Measurements from ENCODE around the gene FLOT2.

Gene FLOT2

DNA sequence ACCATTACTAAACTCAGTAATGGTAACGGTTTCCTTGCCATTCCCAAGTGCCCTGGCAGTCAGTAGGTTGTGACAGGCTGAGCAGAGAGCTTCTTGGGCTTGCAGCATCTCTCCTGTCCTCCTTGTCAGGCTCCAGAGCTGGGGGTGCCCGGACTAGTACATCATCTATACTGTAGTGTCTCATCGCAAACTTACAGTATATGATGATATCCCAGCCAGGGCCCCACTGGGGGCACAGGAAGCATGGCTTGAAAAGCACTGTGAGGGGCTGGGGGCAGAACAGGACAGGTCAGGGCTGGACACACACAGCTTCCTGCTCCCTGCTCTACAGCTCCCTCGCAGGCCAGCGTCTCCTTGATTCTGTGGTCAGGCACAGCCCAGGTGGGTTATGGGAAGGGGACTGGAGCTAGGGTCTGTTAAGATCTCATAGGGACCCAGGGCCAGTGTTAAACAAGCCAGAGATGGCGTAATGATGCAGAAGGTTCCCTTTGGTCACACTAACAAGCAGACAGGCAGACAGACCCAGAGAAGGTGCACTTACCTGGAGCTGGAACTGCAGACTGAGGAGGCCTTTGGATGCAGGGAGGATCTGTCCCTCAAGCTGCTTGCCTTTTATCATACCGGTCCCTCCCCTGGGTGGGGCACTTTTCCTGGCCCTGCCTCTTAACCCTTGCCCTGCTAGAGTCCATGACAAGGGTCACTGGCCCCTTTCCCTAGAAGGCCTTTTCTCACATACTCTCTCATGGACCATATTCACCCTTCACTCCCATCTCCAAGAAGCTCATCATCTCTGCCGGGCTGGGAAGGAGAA is 35.9 kb downstream of the FLOT2 start:
- TF ChIP-seq, protein P1, sequence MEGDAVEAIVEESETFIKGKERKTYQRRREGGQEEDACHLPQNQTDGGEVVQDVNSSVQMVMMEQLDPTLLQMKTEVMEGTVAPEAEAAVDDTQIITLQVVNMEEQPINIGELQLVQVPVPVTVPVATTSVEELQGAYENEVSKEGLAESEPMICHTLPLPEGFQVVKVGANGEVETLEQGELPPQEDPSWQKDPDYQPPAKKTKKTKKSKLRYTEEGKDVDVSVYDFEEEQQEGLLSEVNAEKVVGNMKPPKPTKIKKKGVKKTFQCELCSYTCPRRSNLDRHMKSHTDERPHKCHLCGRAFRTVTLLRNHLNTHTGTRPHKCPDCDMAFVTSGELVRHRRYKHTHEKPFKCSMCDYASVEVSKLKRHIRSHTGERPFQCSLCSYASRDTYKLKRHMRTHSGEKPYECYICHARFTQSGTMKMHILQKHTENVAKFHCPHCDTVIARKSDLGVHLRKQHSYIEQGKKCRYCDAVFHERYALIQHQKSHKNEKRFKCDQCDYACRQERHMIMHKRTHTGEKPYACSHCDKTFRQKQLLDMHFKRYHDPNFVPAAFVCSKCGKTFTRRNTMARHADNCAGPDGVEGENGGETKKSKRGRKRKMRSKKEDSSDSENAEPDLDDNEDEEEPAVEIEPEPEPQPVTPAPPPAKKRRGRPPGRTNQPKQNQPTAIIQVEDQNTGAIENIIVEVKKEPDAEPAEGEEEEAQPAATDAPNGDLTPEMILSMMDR (conservative IDR thresholded peaks at IDR 0.05; ENCODE audit: low read depth, low read length), result no peak
- DNase-seq (ENCODE audit: low read depth), result no peak

DNA sequence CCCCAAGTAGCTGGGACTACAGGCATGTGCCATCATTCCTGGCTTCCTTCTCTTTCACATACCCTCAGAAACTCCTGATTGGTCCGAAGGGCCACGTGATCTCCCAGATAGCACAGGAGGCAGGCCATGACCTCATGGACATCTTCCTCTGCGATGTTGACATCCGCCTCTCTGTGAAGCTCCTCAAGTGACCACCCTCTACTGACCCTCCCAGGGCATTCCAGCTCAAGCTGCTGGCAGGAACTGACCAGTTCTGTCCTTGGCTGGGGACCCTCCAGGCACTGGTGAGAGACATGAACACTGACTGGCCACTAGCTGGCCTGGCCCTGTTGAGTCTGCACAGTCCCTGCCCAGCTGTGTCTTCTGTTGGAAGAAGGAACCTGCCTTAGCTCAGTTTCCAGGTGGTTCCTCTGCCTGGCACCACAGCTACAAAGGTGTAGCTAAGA is 37.1 kb downstream of the FLOT2 start:
- TF ChIP-seq, protein P1 (conservative IDR thresholded peaks at IDR 0.05; ENCODE audit: low read depth, low read length), result no peak
- no peak overlapping the region for H3K4me3 ChIP-seq (ENCODE audit: low read length)
- DNase-seq (ENCODE audit: low read depth), result no peak

More for the DNA sequence above, 35.9 kb downstream of the FLOT2 start:
- H3K4me3 ChIP-seq (ENCODE audit: low read length), result no peak overlapping the region

DNA sequence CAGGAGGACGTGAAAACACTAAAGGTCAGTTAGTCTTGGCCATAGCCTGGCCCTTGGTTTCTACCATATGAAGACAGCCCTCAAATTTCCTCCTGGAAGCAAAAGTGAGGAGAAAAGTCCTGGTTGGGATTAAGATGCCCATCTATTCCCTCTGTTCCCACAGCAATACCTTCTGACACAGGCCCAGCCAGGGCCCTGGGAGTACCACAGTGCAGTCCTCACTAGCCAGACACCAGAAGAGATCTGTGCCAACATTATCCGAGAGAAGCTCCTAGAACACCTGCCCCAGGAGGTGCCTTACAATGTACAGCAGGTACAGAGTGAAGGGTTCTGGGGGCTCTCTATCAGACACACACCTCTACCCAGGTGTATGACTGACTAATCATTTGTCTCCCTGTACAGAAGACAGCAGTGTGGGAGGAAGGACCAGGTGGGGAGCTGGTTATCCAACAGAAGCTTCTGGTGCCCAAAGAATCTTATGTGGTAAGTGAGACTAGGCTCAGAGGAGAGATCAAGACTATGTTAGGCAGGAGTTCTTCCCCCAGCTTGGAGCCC is 38.7 kb downstream of the FLOT2 start:
- DNase-seq (ENCODE audit: low read depth), result no peak
- H3K4me3 ChIP-seq (ENCODE audit: low read length), result no peak overlapping the region
- TF ChIP-seq, protein P1 (conservative IDR thresholded peaks at IDR 0.05; ENCODE audit: low read depth, low read length), result no peak

DNA sequence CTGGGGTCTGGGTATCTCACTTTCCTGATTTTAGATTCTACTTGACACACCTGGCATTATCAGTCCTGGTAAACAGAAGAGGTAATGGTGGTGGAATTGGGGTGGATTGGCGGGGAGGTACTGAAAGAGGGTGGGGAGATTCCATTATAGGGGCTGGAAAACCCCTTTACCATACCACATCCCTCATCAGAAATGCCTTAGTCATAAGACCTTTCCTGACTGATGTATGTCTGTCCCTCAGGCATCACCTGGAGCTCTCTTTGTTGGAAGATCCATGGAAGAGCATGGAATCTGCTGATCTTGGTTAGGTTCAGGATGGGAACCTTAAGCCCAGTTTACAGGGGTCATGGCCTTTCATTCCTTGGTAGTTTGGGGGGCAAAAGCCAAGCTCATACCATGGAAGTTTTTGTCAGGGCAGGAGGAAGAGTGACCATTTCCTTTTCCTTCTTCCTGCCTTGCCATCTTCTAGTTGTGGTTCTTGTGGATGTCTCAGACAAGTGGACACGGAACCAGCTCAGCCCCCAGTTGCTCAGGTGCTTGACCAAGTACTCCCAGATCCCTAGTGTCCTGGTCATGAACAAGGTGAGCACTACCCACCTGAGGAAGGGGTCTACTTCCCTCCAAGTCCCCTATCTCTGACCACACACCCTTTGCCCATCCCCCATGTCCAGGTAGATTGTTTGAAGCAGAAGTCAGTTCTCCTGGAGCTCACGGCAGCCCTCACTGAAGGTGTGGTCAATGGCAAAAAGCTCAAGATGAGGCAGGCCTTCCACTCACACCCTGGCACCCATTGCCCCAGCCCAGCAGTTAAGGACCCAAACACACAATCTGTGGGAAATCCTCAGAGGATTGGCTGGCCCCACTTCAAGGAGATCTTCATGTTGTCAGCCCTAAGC is 39.4 kb downstream of the FLOT2 start:
- no peak for DNase-seq (ENCODE audit: low read depth)
- H3K4me3 ChIP-seq (ENCODE audit: low read length), result no peak overlapping the region
- TF ChIP-seq, protein P1 (conservative IDR thresholded peaks at IDR 0.05; ENCODE audit: low read depth, low read length), result no peak

DNA sequence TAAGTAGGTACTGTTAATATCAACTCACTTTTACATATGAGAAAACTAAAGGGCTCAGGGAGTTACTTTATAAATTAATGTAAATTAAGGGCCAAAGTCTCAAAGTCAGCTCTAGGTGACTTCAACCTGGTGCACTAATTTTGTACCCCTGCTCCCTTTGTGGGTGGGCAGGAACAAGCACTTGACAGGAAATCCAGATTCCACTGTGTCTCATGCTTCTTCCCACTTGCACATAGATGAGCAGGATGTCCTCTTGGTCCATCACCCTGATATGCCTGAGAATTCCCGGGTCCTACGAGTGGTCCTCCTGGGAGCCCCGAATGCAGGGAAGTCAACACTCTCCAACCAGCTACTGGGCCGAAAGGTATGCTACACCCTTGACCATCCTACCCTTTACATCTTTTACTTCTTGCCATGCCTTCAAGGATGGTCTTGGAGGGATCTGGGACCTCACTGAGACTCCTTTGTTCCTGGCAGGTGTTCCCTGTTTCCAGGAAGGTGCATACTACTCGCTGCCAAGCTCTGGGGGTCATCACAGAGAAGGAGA is 41.4 kb downstream of the FLOT2 start:
- TF ChIP-seq, protein P1 (conservative IDR thresholded peaks at IDR 0.05; ENCODE audit: low read depth, low read length), result no peak

DNA sequence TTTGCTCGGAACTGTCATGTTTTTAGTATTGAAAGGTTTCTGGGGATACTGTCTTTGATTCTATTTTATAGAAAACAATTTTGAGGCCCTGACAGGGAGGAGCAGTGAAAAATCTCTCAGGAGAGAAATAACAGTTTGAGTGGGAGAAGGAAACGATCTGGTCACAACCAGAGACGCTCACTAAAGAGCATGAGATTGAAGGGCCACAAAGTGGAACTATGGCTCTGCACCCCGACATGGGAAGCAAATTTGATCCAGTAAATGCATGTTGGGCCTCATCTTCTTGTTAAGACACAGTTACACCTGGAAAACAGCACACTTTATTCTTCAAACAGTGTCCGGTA is 42.2 kb downstream of the FLOT2 start:
- TF ChIP-seq, protein P1 (conservative IDR thresholded peaks at IDR 0.05; ENCODE audit: low read depth, low read length), result no peak
- H3K4me3 ChIP-seq (ENCODE audit: low read length), result peak overlapping the region; percentile 90
- no peak for DNase-seq (ENCODE audit: low read depth)

More for the DNA sequence above, 41.4 kb downstream of the FLOT2 start:
- no peak for DNase-seq (ENCODE audit: low read depth)
- no peak overlapping the region for H3K4me3 ChIP-seq (ENCODE audit: low read length)
